Fibroblast of the aortic adventitia (primary cell): ENCODE measurements around the gene ACCSL. TPM values are rescaled to one million over a fixed set of nuclear protein-coding genes. Genes with fewer than 3 reads are reported as not detected.

Experiments
- DNase-seq: peaks from one replicate; pipeline ENCODE4 v3.0.0-alpha.2; 2010; ENCODE audit warnings: low read depth
- H3K4me3 ChIP-seq: 2 replicates; pipeline ENCODE4 v1.5.1; 2011; ENCODE audit warnings: low read depth, mild to moderate bottlenecking, control low read depth, low read length, moderate library complexity
- total RNA-seq: library from RNA; depleted of rRNA; stranded (reverse); fragments of >200 nt; gene quantifications from 2 replicates; pipeline ENCODE4 v1.2.3, GENCODE V29; 2012; ENCODE audit warnings: low replicate concordance
- TF ChIP-seq, protein P1 (sequence below): IDR thresholded peaks from 2 replicates; pipeline ENCODE4 v1.5.1; 2011; ENCODE audit warnings: mild to moderate bottlenecking, low read length, control low read depth, inconsistent platforms; ENCODE audit not compliant: insufficient read depth

Gene ACCSL
- total RNA-seq, 1 donor = not detected

DNA sequence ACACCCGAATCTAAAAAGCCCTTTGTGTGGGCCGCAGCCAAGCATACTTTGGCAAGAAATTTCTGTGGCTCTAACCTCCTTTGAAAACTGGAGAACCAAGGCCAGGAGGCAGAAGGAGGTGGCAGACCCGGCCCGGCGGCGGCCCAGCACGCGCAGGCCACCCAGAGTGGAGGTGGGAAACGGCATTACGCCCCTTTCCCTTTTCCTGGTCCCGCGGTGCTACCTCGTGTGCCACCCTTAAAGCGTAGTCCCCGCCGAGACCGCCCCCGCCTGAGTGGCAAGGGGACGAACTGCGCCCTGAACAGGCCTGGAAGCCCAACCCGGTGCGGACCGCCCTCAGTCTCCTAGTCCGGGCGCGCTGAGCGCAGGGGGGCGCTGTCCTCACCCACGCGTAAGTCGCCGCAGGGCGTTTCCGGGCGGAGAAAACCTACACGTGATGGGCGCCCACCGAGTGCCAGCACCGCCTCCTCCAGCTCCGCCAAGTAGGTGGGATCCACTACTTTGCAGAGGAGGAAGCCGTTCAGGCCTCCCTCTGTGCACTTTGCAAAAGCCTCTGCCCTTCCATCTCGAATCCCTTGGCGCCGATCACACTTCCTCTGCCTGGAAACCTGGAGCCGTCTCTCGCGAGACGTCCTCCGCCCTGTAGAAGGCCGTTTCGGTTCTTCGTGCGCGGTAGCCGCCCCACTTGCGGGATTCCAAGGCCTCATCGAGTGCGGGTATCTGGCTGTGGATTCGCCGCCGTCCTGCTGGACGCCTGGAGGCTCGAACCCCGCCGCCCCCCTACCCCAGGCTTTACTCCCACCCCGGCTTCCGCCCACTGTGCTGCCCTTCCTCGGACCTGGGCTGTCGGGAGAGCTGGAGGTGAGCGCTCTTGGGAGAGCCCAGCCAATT lies 18.3 kb downstream of the ACCSL start, which contains the start of gene ACCS:
Gene ACCS, plus strand, starts transcription at position 430 of the 891 bp plus-strand sequence. CDS start 1,358 bp downstream, outside the sequence.
- TF ChIP-seq, protein P1, sequence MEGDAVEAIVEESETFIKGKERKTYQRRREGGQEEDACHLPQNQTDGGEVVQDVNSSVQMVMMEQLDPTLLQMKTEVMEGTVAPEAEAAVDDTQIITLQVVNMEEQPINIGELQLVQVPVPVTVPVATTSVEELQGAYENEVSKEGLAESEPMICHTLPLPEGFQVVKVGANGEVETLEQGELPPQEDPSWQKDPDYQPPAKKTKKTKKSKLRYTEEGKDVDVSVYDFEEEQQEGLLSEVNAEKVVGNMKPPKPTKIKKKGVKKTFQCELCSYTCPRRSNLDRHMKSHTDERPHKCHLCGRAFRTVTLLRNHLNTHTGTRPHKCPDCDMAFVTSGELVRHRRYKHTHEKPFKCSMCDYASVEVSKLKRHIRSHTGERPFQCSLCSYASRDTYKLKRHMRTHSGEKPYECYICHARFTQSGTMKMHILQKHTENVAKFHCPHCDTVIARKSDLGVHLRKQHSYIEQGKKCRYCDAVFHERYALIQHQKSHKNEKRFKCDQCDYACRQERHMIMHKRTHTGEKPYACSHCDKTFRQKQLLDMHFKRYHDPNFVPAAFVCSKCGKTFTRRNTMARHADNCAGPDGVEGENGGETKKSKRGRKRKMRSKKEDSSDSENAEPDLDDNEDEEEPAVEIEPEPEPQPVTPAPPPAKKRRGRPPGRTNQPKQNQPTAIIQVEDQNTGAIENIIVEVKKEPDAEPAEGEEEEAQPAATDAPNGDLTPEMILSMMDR = peak; percentile 75
- peak within 1 kb of the TSS; percentile 74 for H3K4me3 ChIP-seq
- peak; percentile 95 for DNase-seq

- TF ChIP-seq, protein P1 = no peak
- H3K4me3 ChIP-seq = peak overlapping the region; percentile 74
Observed at GRCh38 chr11:44066732-44067141, 19.0 kb downstream of the ACCSL start.

GRCh38 chr11:44067266-44067665 lies 19.5 kb downstream of the ACCSL start:
- TF ChIP-seq, protein P1 = no peak
- DNase-seq = no peak
- H3K4me3 ChIP-seq = peak overlapping the region; percentile 74

More at GRCh38 chr11:44066732-44067141, 19.0 kb downstream of the ACCSL start:
- peak; percentile 80 for DNase-seq

DNA sequence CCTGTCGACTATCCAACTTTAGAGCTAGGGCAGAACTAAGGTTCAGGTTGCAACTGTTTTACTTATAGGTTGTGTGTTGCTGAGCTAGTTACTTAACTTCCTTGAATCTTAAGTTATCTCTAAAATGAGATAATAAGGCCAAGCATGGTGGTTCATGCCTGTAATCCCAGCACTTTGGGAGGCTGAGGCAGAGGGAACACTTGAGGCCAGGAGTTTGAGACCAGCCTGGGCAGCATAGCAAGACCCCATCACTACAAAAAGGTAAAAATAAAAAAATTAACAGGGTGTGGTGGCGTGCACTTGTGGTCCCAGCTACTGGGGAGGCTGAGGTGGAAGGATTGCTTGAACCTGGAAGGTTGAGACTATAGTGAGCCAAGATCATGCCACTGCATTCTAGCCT lies 20.4 kb downstream of the ACCSL start:
- no peak for DNase-seq
- TF ChIP-seq, protein P1 = no peak
- no peak overlapping the region for H3K4me3 ChIP-seq

DNA sequence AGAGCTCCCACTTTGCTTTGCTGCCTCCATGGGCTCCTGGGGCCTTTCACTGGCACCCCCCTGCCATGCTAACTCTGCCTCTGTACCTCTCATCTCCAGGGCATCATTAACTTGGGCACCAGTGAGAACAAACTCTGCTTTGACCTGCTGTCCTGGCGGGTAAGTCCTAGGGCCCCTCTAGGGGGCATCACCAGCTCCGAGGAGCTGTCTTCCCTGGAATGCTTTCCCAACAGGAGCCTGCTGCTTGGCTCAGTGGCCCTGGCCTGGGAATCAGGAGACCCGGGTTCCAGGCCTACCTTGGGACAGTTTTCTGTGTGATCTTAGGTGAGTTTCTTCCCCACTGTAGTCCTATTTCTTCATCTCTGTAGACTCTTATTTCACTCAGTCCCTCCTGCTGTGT lies 23.4 kb downstream of the ACCSL start:
- TF ChIP-seq, protein P1 = no peak
- H3K4me3 ChIP-seq = no peak overlapping the region
- DNase-seq = no peak

DNA sequence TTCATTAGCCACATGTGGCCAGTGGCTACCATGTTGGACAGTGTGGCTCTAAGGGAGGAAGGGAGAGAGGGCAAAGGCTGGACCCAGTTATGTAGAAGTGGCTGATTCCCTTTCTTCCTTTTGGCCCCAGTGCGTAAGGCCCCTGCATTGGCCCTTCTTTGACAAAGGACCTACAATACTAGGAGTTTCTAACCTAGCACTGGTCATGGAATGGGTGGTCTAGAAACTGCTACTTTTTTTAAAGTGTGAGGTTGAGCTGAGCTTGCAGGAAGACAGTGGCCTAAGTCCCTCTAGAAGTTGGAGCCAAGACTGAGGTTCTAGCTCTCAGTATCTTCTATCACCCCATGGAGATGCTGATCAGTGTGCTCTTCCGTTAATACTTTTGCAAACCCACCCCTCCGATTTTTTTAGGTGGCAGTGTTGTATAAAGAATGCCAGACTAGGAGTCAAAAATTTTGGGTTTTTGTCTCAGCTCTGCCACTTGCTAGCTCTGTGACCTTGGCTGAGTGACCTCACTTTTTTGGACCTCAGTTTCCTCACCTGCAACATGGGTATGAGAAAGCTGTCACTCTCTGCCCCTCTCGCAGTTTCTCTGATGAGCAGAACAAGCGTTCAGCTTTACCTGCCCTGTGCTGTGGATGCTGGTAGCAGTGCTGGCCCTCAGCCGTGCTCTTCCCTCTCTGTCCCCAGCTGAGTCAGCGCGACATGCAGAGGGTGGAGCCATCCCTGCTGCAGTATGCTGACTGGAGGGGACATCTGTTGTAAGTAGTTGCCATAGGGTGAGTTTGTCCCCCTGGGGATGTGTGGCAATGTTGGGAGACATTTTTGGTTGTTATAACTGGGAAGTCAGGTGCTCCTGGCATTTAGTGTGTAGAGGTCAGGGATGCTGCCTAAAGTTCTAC lies 25.2 kb downstream of the ACCSL start:
- TF ChIP-seq, protein P1 = no peak

More for the DNA sequence above, 25.2 kb downstream of the ACCSL start:
- no peak overlapping the region for H3K4me3 ChIP-seq
- DNase-seq = no peak
